ELR (cell line): ENCODE results near the gene CENPM.

Experiments used
- DNase-seq: peaks from one replicate; pipeline ENCODE4 v3.0.0-alpha.2; 2015; ENCODE audit warnings: low read depth

Gene CENPM

DNA sequence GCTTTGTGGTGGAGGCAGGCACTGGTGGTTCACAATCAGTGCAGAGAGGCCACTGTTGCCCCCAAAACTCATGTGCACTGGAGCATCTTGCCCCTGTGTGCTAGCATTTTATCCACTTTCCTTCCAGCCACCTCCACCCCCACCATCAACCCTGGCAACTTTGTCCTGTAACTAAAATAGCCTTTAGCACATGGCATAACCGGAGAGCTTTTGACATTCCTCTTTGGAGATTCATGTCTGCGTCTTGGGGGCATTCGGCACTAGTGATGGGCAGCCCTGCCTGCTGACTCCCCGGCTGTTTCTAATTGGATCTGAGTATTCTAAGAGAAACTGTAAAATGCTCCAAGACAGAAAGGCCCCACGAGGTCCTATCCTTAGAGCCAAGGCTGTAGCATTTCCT is 47.8 kb downstream of the CENPM start:
- DNase-seq, result no peak

- no peak for DNase-seq
Measured at GRCh38 chr22:41898645-41899044, 48.3 kb downstream of the CENPM start.

DNA sequence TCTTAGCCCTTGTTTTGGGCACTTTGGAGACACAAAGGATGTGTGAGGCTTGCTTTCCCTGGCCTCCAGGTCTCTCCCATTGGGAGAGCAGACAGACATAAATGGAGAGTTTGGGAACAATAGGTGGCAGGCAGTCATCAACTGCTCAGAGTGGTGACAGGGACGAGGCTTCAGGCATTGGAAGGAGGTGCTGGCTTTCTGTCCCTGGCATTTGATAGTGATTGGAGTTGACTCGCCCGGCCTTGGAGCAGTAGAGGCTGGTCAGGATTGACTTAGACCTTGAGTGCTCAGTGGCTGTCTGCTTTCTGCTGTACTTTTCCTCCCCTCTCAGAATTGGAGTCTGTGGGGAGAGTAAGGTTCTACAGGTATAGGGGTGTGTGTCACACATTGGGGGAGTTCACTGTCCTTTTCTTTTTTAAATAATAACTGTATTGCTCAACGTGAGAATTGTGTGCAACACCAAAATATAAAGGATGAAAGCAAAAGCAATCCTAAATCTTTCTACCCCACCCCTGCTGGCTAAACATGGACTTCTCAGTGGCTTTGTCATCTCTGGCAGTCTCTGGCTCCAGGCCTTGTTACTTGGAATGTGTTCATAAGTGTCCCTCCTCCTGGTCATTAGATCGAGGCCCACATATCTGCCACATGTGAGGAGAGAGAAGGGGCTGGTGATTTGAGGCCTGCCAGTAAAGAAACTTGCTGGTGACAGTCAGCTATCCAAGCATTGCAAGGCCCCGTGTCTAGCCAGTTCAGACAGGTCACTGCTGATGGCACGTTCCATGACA is 53.2 kb downstream of the CENPM start:
- no peak for DNase-seq

- no peak for DNase-seq
Measured at GRCh38 chr22:41892721-41893120, 54.2 kb downstream of the CENPM start.

GRCh38 chr22:41891407-41891806 is 55.5 kb downstream of the CENPM start:
- DNase-seq, result no peak
